NCI-H1694 (cell line): ENCODE measurements around the gene QPCT.
"Not testable (repeated sequence)": the region's sequence is repeated elsewhere in the genome, so short reads cannot be mapped to it uniquely, and the experiment has no call there.

ENCODE experiments used
- DNase-seq: peaks from one replicate; lab custom pipeline; 2025; lab: John Stamatoyannopoulos, UW

The QPCT gene

DNA sequence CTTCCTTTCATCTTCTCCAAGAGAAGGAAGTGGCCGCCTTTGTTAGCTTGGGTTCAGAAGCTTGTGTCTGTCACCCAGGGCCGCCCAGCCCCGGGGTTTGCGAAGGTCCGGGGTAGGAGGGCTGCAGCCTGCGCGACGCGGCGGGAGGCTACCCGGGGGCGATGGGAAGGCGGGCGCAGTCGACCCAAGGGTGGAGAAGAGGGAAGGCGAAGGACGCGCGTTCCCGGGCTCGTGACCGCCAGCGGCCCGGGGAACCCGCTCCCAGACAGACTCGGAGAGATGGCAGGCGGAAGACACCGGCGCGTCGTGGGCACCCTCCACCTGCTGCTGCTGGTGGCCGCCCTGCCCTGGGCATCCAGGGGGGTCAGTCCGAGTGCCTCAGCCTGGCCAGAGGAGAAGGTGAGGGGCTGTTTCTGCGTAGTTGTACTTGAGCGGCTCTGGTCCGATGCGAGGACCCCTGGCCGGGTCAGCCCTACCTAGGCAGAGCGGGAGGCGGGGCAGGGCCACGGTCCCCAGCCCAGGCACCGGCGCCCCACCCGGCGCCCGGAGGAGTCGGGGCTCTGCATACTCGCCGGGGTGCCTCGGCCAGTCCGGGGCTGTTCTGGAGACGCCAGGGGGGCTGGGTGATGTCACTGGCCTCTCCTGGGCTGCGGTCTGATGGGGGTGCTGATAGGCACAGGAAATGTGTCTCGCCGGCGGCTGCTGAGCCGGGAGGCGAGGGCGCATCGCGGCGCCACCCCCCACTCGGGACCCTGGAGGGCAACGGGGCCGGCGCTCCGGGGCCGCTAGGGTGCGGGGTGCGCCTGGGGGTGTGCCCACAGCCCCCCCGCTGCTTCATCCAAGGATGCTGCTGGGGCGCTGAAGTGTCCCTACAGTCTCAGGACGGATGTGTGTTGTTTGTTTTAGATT lies at the start of gene QPCT:
Gene QPCT (plus strand): TSS at position 178 of the 909 bp plus-strand sequence. CDS start 102 bp downstream, at position 280.
- no peak for DNase-seq

DNA sequence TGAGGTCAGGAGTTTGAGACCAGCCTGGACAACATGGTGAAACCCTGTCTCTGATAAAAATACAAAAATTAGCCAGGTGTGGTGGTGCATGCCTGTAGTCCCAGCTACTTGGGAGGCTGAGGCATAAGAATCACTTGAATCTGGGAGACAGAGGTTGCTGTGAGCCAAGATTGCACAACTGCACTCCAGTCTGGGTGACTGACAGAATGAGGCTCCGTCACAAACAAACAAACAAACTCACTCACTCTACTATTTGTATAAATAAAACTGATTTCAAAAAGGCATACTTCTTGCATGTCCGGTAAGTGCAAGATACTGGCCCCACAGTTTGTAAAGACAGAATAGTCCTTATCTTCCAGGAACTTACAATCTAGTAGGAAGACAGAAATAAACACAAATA lies 49.6 kb upstream of the QPCT start:
- DNase-seq = not testable (repeated sequence)

DNA sequence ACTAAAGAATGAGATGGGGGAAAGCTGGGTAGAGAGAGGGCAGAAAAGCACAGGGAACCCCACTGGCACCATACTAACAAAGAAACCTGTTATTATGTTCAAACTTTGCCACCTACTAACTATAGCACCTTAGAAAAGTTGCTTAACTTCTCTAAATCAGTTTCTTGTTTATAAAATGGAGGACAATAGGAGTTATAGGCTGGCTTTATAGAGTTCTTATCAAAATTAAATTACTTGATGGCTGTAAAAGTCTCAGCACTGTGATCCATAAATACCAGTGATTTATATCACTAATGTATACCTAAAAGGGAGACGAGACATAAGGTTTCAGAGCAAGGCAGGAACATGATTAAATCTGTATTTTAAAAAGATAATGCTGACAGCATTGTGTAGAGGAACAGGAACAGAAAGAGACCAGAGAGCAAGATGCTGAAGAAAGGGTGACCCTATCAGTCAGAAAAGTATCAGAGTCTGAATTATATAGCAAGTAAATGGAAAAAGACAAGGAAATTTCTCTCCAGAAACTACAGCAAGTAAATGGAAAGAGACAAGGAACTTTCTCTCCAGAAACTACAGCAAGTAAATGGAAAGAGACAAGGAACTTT lies 48.9 kb upstream of the QPCT start:
- no peak for DNase-seq

DNA sequence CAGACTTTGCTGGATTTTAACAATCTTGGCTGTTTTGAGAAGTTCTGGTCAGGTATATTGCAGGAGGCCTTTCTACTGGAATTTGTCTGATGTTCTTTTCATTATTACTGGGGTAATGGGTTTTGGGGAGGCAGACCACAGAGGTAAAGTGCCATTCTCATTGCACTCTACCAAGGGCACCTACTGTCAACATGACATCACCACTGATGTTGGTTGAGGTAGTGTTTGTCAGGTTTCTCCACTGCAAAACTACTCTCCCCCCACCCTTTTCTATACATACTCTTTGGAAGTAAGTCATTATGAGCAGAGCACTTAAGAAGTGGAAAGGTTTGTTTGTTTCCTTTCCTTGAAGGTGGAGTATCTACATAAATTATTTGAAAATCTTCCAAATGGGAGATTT lies 46.8 kb upstream of the QPCT start:
- DNase-seq = no peak

DNA sequence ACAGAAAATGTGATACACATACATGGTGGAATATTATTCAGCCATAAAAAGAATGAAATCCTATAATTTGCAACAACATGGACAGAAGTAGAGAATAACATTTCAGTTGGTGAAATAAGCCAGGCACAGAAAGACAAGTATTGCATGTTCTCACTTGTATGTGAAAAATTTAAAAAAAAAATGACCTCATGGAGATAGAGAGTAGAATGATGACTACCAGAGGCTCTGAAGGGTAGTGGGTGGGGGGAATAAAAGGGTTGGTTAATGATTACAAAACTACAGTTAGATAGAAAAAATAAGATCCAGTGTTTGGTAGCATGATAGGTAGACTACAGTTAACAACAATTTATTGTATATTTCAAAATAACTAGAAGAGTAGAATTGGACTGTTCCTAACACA lies 44.3 kb upstream of the QPCT start:
- DNase-seq = no peak

DNA sequence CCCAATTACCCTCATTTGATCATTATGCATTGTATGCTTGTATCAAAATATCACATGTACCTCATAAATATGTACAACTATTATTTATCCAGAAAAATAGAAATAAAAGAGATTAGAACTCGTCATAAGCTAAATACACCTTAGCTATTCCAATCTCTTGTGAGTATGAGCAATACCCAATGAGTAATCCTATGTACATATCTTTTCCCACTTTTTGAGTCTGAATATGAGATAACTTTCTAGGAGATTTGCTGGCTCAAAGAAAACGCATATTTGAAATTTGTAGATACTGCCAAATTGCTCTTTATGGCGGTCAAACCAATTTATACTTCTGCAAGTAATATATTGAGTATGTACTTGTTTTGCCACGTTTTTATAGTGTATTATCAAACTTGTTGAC lies 43.9 kb upstream of the QPCT start:
- DNase-seq = no peak

DNA sequence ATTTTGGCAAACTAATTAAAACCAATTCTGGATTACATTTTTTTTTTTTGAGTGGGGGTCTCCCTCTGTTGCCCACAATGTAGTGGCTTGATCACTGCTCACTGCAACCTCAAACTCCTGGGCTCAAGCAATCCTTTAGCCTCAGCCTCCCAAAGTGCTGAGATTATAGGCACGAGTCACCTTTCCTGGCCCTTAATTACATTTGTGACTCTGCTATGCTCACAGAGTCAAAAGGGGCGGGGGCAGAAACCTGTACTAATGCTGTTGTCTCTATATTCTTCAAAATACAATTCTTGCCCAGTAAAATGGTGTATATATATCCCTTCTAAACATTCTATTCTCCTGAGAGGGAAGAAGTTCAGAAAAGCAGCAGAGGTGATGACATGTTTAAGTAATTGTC lies 43.0 kb upstream of the QPCT start:
- no peak for DNase-seq

DNA sequence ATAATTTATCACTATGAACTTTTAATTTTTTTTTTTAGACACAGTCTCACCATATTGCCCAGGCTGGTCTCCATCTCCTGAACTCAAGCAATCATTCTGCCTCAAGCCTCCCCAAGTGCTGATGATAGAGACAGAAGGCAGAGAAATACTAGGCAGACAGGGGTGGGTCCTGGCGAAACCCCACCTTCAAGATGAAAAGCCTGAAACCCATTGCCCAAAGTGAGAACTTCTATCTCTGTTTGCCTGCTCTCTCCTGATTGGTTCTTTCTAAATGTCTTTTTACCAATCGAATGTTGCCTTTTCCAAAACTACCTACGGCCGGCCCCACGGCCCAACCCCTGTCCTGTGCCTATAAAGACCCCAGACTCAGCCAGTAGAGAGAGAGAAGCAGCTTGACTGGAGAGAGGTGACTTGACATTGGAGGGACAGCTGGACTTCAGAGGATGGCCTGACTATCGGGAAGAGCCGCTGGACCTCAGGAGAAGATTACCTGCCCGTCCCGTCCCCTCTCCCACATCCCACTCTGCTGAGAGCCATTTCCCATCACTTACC lies 41.7 kb upstream of the QPCT start:
- DNase-seq = no peak

DNA sequence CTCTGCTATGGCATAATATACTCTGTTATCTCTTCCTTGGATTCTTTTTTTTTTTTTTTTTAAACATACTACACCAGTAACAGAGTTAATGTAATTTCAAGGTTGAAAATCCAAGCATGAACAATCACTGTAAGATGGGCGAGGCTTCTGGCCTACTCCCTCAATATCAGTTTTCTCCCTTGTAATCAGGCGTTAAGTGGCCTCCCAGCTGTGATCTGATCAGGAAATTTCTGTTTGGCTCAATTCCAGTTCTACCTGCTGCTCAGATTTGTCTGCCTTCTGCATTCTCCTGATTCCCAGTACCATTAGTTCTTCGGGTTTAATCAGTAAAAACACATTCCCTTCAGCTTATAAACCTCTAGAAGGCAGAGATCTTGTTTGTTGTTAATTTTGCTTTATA lies 38.4 kb upstream of the QPCT start:
- no peak for DNase-seq

DNA sequence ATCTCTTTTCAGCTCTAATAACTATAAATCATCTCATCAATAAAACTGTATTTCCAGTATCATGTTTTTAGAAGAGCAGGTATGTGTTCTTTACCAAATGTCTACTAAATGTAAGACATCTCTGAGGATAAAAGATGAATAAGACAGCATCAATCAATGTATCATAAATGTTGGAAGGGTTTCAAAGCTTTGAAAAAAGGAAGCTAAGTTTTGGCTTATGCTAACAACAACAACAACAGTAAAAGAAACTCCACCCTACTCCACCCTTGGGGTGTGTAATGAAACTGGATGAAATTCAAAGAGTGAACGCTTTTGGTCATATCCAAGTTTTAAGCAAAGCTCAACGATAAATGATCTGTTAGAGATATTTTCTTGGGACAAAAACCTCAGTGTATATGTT lies 36.9 kb upstream of the QPCT start:
- DNase-seq = no peak

DNA sequence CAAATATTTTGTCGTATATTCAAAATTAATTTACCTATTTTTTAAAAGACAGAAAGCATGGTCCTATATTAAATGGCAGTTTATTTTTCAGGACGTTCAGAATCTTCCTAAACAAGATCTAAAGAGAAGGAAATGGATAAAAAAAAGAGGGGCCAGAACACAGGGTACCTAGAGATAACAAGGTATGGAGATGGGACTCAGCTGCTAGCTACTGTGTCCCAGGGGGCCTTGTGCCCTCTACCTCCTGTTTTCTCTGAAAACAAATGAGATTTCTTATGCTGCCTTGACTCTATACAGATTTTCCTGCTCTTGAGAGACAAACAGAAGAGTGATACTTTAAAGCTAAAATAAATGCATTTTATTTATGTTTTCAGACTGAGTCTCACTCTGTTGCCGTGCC lies 29.1 kb upstream of the QPCT start:
- DNase-seq = no peak

DNA sequence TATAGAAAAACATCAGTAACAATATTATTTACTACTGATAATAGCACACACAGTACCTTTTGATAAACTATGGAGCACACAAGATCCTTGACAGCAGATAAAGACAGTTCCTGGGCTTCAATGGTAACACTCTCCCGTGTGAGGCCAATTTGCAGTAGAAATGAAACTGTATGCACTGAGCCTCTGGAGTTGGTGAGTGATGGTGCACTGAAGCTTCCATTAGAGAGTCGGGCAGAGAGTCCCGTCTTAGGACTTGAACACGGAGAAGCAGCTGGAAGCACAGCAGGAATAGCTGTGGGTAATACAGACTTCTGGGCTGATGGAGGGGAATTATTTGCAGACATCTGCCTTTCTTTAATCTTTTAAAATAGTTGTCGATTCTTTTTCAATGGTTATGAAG lies 28.2 kb upstream of the QPCT start:
- no peak for DNase-seq

DNA sequence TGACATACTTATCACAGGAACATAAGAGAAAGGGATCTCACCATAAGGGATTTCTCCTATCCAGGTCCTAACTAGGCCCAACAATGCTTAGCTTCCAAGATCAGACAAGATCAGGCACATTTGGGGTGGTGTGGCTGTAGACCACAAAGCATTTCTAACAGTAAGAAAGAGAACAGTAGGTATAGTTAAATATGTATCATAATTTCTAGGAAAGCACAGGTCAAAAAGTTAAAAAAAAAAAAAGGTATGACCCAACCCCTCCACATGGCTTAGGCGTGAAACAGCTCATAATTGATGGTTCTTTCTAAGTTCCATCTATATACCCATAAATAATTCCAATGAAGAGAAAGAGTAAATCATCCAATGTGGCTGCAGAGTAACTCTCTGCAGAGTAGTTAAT lies 26.7 kb upstream of the QPCT start:
- no peak for DNase-seq

DNA sequence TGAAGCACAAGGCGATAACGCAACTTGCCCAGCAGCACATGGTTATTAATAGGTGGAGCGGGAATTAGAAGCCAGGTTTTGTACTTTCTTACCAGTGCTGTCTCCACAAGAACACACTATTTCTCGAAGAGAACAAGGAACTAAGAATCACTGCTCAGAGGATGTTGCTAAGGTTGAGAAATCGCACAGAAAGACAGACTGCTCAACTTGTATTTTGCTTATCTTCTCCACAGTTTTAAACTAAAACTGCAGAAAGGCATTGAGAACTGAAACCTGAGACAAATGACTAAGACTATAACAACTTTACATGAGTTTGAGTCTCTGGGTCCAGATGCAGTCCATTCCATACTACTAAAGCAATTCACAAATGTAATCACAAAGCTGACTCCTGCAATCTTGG lies 26.0 kb upstream of the QPCT start:
- DNase-seq = no peak

DNA sequence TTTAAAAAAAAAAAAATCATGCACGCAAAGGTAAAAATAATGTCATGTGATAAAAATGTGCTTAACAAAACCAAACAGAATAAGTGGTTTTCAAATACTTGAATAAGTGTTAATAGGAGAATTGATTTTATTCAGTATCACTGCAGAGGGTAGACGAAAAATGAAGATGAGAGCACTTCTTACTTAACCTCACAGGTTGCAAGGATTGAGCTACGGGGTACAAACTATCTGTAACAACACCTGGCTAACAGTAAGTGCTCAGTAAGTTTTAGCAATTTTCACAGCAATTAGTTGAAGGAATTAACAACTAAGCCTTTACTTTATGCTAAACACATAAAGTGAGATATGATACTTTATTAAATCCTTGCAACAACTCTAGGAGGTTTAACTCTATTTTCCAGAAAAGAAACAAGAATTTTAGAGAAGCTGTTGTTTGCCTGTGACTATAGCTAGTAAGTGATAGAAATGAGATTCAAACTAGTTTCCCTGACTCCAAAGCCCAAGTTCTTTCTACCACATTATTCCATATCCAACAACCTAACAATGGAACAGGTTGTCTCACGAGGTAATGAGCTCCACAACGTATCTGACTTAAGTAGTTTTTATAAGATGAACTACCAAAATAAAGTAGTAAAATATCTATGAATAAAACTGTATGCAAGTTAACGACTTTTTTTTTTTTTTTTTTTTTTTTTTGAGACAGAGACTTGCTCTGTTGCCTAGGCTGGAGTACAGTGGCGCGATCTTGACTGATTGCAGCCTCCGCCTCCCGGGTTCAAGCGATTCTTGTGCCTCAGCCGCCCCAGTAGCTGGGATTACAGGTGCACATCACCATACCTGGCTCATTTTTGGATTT lies 24.4 kb upstream of the QPCT start:
- no peak for DNase-seq

DNA sequence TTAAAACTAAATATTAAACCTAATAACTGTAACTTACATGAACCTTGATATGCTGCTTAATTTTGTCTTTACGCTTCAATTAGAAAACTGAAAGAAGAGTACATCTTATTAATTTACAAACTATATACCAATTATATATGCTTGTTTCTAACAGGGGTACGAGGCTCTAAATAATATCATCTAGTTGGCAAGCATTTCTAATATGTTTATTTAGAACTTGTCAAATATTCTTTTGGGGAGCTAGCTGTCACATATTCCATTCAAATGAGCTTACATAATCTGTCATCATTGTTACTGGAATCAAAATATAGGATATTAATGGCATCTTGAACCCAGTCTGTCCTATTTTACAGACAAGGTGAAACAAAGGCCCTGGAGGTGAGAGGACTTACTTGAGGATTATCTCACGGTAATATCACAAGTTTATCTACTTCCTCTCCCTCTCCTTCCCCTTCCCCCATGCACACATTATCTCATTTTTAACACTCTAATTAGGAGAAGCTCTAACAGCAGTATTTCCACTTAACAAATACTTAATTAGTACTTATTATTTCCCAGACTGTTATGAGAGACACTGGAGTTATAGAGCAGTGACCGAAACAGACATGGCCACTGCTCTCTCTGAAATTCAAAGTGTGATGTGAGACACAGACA lies 23.3 kb upstream of the QPCT start:
- DNase-seq = no peak

DNA sequence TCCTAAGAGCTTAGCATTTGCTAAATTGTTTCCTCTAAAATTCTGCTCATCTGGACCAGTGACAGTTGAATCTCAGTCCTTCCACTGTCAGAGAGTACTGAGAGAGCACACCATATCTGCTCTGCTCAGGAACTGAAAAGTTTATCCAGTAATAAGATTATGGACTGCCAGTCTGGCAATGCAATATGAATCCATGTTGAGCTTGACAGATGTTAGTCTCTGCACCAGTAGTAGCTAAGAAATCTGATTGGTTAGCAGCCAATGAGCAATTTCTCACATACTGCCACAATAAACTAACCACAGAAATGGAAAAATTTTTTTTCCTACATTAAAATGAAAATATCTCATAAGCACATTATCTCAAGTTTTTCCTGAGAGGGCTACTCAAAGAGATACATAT lies 22.1 kb upstream of the QPCT start:
- DNase-seq = no peak

DNA sequence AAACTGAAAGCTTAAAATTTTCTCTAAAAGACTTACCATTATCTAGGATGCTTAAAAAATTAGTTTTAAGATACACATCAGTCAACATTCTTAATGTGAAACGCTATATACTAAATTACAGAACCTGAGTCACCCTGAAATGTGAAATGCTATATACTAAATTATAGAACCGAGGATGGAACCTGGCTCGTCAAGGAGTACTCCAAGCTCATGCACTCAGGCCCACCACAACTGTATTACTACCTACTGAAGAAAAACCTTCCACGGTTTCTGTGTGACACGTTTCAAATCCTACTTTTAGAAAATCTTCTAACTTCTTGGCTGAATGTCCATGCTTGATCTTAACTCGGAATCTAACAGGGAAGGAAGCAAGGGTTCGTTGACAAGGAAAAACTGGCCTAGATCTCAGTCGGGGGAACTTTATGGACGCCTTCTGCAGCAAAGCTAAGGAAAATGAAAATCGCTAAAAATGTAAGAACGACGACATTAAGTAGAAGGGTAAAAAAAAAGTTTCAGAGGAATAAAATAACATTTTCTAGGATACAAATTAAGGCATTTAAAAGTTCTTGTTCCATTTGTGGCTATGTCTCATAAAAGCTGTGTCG lies 21.2 kb upstream of the QPCT start:
- DNase-seq = no peak

DNA sequence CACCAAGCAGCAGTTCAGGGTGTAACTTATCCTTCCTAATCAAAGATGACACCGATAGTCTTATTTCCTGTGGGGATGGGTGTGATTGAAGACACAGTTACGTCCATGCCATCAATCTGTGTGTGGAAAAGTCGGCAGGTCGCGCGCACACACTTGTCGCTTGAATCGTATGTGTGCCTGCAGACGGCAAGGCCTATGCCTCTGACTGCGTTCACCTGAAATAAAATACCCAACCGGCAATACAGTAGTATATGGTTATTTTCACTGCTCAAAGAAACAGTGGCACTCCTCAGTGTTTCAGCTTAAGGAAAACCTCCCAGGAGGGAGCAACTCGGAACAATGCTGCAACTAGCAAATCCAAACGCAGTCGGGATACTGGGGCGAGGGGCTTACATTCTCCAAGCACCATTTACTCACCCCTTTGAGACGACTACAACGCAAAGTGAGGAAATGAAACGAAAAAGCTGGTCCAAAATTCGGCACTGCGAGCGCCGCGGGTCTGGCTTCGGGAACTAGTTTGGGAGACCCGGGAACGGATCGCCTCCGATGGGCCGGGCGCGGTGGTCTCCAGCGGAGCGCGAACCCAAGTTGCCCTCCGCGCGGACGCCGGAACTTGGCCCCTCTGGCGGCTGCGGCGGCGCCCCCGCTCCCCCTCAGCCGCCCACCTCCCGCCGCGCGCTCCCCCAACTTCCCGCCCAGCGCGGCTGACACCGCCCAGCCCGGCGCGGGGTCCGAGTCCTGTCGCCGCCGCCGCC lies 20.5 kb upstream of the QPCT start:
- DNase-seq = no peak

DNA sequence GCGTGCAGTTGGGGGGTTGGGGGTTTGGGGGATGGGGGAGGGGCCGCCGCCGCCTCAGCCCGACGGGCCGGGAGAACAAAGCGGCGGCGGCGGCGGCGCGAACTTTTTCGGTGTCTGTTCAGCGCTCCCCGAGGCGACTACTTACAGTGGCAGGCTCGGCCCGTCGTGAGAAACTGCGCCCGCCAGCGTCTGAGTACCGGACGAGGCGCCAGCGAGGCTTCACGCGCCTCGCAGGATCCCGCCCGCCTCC lies 20.0 kb upstream of the QPCT start:
- DNase-seq = no peak
